SK-N-SH (cell line): Measurements from ENCODE around the gene TRIP13. TPM values are rescaled to one million over a fixed set of nuclear protein-coding genes. Genes with fewer than 3 reads are reported as not detected.

Experiments used
- CTCF ChIA-PET: fragments of 300-600, 350-600 bp; formaldehyde crosslinking; extraction: SDS; loops from one replicate; lab custom pipeline; 2021; lab: Yijun Ruan, JAX
- POLR2A ChIA-PET: fragments of 350-600 bp; sonication (Branson Sonifier 250); formaldehyde crosslinking; extraction: SDS; loops from one replicate; lab custom pipeline; 2020; ENCODE audit warnings: antibody characterized with exemption, inconsistent platforms; lab: Yijun Ruan, JAX
- DNase-seq: peaks from one replicate; pipeline ENCODE4 v3.0.0; 2012
- H2AFZ ChIP-seq: fragments of 200-600 bp; sonication (generic); 2 replicates; pipeline ENCODE4 v1.8.1; 2016; ENCODE audit warnings: antibody characterized with exemption, mild to moderate bottlenecking, low read depth
- H3F3A ChIP-seq: fragments of 200-600 bp; sonication (generic); replicated peaks from 2 replicates; pipeline ENCODE3; 2016; ENCODE audit warnings: antibody characterized with exemption, mild to moderate bottlenecking; ENCODE audit not compliant: insufficient read depth
- H3K27ac ChIP-seq, 2 experiments: fragments of 200-500 bp in 1 of 2; fragments of 200-600 bp in 1 of 2; sonication (Bioruptor generic) in 1 of 2; sonication (generic), shearing (Covaris generic) in 1 of 2; 2 replicates each; pipeline versions ENCODE4 v1.5.1 to v1.6.1; 2014 to 2016; ENCODE audit warnings: low read depth in 2 of 2, inconsistent platforms in 1 of 2, low read length in 1 of 2, mild to moderate bottlenecking in 1 of 2, mixed read lengths in 1 of 2
- H3K27me3 ChIP-seq: fragments of 200-600 bp; sonication (generic), shearing (Covaris generic); 2 replicates; pipeline ENCODE4 v1.6.1; 2016; ENCODE audit warnings: mixed run types; ENCODE audit not compliant: insufficient read depth
- H3K36me3 ChIP-seq, 2 experiments: fragments of 200-500 bp in 1 of 2; fragments of 200-600 bp in 1 of 2; sonication (Bioruptor generic) in 1 of 2; sonication (generic) in 1 of 2; replicated peaks in 1 of 2; 2 replicates each; pipeline versions ENCODE3 to v1.5.1; 2014 to 2016; ENCODE audit warnings: low read length in 1 of 2, mild to moderate bottlenecking in 1 of 2; ENCODE audit not compliant: insufficient read depth in 2 of 2, control insufficient read depth in 1 of 2
- H3K4me1 ChIP-seq, 2 experiments: fragments of 200-500 bp in 1 of 2; fragments of 200-600 bp in 1 of 2; sonication (Bioruptor generic) in 1 of 2; sonication (generic), shearing (Covaris generic) in 1 of 2; 2 replicates each; pipeline versions ENCODE4 v1.5.1 to v1.6.1; 2014 to 2016; ENCODE audit warnings: low read depth in 1 of 2, low read length in 1 of 2, mixed run types in 1 of 2; ENCODE audit not compliant: insufficient read depth in 2 of 2, control insufficient read depth in 1 of 2
- H3K4me2 ChIP-seq: fragments of 200-600 bp; sonication (generic), shearing (Covaris generic); 2 replicates; pipeline ENCODE4 v1.6.1; 2017; ENCODE audit warnings: mixed run types
- H3K4me3 ChIP-seq, 2 experiments: fragments of 200-500 bp in 1 of 2; fragments of 200-600 bp in 1 of 2; sonication (Bioruptor generic) in 1 of 2; sonication (generic), shearing (Covaris generic) in 1 of 2; 2 replicates each; pipeline versions ENCODE4 v1.5.1 to v1.8.1; 2014 to 2016; ENCODE audit warnings: low read depth in 2 of 2, inconsistent platforms in 1 of 2, low read length in 1 of 2, mild to moderate bottlenecking in 1 of 2, mixed read lengths in 1 of 2, moderate library complexity in 1 of 2
- H3K79me2 ChIP-seq: fragments of 200-600 bp; sonication (generic); 2 replicates; pipeline ENCODE4 v1.8.1; 2017; ENCODE audit warnings: mild to moderate bottlenecking; ENCODE audit not compliant: insufficient read depth
- H3K9ac ChIP-seq: fragments of 200-600 bp; sonication (generic); 2 replicates; pipeline ENCODE4 v1.6.1; 2017; ENCODE audit warnings: mixed run types
- H3K9me2 ChIP-seq: fragments of 200-600 bp; sonication (generic); 2 replicates; pipeline ENCODE4 v1.6.1; 2017; ENCODE audit warnings: mixed run types
- H3K9me3 ChIP-seq: fragments of 200-600 bp; sonication (generic); 2 replicates; pipeline ENCODE4 v1.6.1; 2017; ENCODE audit warnings: mixed run types, mild to moderate bottlenecking, moderate library complexity
- H4K20me1 ChIP-seq: fragments of 200-600 bp; sonication (generic); 2 replicates; pipeline ENCODE4 v1.6.1; 2017; ENCODE audit warnings: mild to moderate bottlenecking, mixed run types; ENCODE audit not compliant: insufficient read depth
- FOSL2 ChIP-seq: IDR thresholded peaks from 2 replicates; pipeline ENCODE4 v1.4.0; 2012; ENCODE audit warnings: low read depth, mild to moderate bottlenecking, moderate library complexity, borderline replicate concordance
- FOXM1 ChIP-seq: IDR thresholded peaks from 2 replicates; pipeline ENCODE4 v1.4.0; 2012; ENCODE audit warnings: low read depth, mild to moderate bottlenecking
- GABPA ChIP-seq: IDR thresholded peaks from 2 replicates; pipeline ENCODE4 v1.4.0; 2012; ENCODE audit warnings: low read depth, mild to moderate bottlenecking
- GATA2 ChIP-seq: sonication (generic); formaldehyde crosslinking; IDR thresholded peaks from 2 replicates; pipeline ENCODE4 v1.5.0; 2020; ENCODE audit warnings: mild to moderate bottlenecking, missing genetic modification reagents
- MEF2A ChIP-seq: IDR thresholded peaks from 2 replicates; pipeline ENCODE4 v1.4.0; 2012; ENCODE audit warnings: low read depth, borderline replicate concordance
- MXI1 ChIP-seq: IDR thresholded peaks from 2 replicates; pipeline ENCODE4 v1.6.1; 2012; ENCODE audit warnings: mild to moderate bottlenecking, low read depth, low read length, improper control_type of control experiment
- POLR2AphosphoS5 ChIP-seq: IDR thresholded peaks from 2 replicates; pipeline ENCODE4 v1.6.1; 2012; ENCODE audit warnings: low read depth, low read length
- RFX5 ChIP-seq: IDR thresholded peaks from 2 replicates; pipeline ENCODE4 v1.6.1; 2012; ENCODE audit warnings: mild to moderate bottlenecking, improper control_type of control experiment, low read length
- SIN3A ChIP-seq: IDR thresholded peaks from 2 replicates; pipeline ENCODE4 v1.6.1; 2012; ENCODE audit warnings: low read depth, mild to moderate bottlenecking, low read length, moderate library complexity, borderline replicate concordance
- YY1 ChIP-seq: IDR thresholded peaks from 2 replicates; pipeline ENCODE4 v1.4.0; 2012; ENCODE audit warnings: low read depth, mild to moderate bottlenecking
- WGBS: methylation state at CpG from one replicate; pipeline ENCODE4 v1.1.6; 2017; ENCODE audit warnings: low lambda C conversion rate; 5-methylcytosine and 5-hydroxymethylcytosine counted together
- polyA plus RNA-seq, 3 experiments: library from polyadenylated mRNA; depleted of rRNA; stranded (reverse); fragments of >200 nt; gene quantifications; 2 replicates each; pipeline ENCODE4 v1.2.3, GENCODE V29; 2012
- TF ChIP-seq, protein P1 (sequence below): IDR thresholded peaks from 2 replicates; pipeline ENCODE4 v1.4.0; 2012; ENCODE audit warnings: low read depth, borderline replicate concordance
- TF ChIP-seq, protein P2 (sequence below): IDR thresholded peaks from 2 replicates; pipeline ENCODE4 v1.6.1; 2012; ENCODE audit warnings: mild to moderate bottlenecking, low read depth, low read length, moderate library complexity
- TF ChIP-seq, protein P3 (sequence below): IDR thresholded peaks from 2 replicates; pipeline ENCODE4 v1.4.0; 2012; ENCODE audit warnings: low read depth, borderline replicate concordance
- TF ChIP-seq, protein P4 (sequence below): fragments of 150-350 bp; IDR thresholded peaks from 2 replicates; pipeline ENCODE4 v1.6.1; 2016; ENCODE audit warnings: mild to moderate bottlenecking, low read depth, low read length
- TF ChIP-seq, protein P5 (sequence below): IDR thresholded peaks from 2 replicates; pipeline ENCODE4; 2012

TRIP13 gene
- polyA plus RNA-seq, 1 of the 3 experiments (the other 2 are of a cell fraction) = 24.1 TPM

DNA sequence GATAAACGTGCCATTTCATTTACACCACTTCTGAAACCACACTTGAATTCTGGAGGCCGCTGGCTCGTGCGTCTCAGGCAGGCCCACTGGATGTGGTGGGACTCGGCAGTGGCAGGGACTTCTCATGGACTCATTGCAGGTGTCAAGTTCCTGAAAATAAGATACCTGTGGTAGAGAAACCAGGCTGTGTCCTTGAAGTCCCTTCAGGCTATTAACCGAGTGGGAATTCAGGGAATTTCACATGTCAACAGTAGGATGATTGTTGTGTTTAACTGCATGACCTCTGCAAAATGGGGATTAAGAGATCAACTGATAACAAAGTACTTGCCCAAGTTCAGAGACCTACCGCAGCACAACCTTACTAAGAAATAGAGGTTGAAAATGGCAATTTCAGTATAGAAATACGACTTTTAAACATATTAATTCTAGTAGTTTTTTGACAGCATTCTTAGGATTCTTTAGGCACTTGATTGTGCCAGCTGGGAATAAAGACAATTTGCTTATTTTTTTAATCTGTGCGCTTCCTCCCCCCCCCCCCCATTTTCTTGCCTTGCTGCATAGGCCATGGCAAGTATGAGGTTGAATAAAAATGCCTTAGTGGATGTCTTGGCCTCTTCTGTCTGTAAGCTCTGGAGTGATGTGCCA is 26.8 kb downstream of the TRIP13 start:
- TF ChIP-seq, protein P1, sequence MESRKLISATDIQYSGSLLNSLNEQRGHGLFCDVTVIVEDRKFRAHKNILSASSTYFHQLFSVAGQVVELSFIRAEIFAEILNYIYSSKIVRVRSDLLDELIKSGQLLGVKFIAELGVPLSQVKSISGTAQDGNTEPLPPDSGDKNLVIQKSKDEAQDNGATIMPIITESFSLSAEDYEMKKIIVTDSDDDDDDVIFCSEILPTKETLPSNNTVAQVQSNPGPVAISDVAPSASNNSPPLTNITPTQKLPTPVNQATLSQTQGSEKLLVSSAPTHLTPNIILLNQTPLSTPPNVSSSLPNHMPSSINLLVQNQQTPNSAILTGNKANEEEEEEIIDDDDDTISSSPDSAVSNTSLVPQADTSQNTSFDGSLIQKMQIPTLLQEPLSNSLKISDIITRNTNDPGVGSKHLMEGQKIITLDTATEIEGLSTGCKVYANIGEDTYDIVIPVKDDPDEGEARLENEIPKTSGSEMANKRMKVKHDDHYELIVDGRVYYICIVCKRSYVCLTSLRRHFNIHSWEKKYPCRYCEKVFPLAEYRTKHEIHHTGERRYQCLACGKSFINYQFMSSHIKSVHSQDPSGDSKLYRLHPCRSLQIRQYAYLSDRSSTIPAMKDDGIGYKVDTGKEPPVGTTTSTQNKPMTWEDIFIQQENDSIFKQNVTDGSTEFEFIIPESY = no peak
- TF ChIP-seq FOSL2 (no peak), MXI1 (no peak), POLR2AphosphoS5 (no peak), RFX5 (no peak), YY1 (no peak), GABPA (no peak), MEF2A (no peak), GATA2 (CRISPR knock-in tag) (no peak), SIN3A (no peak), FOXM1 (no peak)
- TF ChIP-seq, protein P2, sequence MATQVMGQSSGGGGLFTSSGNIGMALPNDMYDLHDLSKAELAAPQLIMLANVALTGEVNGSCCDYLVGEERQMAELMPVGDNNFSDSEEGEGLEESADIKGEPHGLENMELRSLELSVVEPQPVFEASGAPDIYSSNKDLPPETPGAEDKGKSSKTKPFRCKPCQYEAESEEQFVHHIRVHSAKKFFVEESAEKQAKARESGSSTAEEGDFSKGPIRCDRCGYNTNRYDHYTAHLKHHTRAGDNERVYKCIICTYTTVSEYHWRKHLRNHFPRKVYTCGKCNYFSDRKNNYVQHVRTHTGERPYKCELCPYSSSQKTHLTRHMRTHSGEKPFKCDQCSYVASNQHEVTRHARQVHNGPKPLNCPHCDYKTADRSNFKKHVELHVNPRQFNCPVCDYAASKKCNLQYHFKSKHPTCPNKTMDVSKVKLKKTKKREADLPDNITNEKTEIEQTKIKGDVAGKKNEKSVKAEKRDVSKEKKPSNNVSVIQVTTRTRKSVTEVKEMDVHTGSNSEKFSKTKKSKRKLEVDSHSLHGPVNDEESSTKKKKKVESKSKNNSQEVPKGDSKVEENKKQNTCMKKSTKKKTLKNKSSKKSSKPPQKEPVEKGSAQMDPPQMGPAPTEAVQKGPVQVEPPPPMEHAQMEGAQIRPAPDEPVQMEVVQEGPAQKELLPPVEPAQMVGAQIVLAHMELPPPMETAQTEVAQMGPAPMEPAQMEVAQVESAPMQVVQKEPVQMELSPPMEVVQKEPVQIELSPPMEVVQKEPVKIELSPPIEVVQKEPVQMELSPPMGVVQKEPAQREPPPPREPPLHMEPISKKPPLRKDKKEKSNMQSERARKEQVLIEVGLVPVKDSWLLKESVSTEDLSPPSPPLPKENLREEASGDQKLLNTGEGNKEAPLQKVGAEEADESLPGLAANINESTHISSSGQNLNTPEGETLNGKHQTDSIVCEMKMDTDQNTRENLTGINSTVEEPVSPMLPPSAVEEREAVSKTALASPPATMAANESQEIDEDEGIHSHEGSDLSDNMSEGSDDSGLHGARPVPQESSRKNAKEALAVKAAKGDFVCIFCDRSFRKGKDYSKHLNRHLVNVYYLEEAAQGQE = no peak
- TF ChIP-seq, protein P3, sequence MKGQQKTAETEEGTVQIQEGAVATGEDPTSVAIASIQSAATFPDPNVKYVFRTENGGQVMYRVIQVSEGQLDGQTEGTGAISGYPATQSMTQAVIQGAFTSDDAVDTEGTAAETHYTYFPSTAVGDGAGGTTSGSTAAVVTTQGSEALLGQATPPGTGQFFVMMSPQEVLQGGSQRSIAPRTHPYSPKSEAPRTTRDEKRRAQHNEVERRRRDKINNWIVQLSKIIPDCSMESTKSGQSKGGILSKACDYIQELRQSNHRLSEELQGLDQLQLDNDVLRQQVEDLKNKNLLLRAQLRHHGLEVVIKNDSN = no peak
- TF ChIP-seq, protein P4, sequence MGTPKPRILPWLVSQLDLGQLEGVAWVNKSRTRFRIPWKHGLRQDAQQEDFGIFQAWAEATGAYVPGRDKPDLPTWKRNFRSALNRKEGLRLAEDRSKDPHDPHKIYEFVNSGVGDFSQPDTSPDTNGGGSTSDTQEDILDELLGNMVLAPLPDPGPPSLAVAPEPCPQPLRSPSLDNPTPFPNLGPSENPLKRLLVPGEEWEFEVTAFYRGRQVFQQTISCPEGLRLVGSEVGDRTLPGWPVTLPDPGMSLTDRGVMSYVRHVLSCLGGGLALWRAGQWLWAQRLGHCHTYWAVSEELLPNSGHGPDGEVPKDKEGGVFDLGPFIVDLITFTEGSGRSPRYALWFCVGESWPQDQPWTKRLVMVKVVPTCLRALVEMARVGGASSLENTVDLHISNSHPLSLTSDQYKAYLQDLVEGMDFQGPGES = no peak
- TF ChIP-seq, protein P5, sequence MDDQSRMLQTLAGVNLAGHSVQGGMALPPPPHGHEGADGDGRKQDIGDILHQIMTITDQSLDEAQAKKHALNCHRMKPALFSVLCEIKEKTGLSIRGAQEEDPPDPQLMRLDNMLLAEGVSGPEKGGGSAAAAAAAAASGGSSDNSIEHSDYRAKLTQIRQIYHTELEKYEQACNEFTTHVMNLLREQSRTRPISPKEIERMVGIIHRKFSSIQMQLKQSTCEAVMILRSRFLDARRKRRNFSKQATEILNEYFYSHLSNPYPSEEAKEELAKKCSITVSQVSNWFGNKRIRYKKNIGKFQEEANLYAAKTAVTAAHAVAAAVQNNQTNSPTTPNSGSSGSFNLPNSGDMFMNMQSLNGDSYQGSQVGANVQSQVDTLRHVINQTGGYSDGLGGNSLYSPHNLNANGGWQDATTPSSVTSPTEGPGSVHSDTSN = no peak
- TF ChIP-seq, all 33 proteins: peak for 0
- H3K27ac ChIP-seq = no peak overlapping the region
- H3K36me3 ChIP-seq = peaks cover 15 to 43% of the 10 kb centered on the region in 2 experiments
- ChIA-PET POLR2A (interaction anchor here (0.6 kb wide), 2 partner anchors 362 to 596 kb away, joined by 4 to 5 read pairs; no protein-coding TSS in a partner anchor), CTCF (interaction anchor here (0.7 to 9.2 kb wide), 8 partner anchors 16 to 254 kb away, joined by 3 to 119 read pairs (median 4); partner anchors contain the start of gene NKD2)
- H3K27me3 ChIP-seq = no peaks in the 10 kb centered on the region
- no peak overlapping the region for H2AFZ ChIP-seq
- peaks cover 4% of the 10 kb centered on the region; the same call in 1 of the 2 replicates for H3K79me2 ChIP-seq
- no peaks in the 10 kb centered on the region for H3K9me3 ChIP-seq
- no peak overlapping the region for H3K4me3 ChIP-seq
- H3F3A ChIP-seq = no peaks in the 10 kb centered on the region
- H3K4me1 ChIP-seq = no peaks in the 10 kb centered on the region
- DNase-seq = no peak
- H3K4me2 ChIP-seq = no peak overlapping the region
- H3K9ac ChIP-seq = no peak overlapping the region
- WGBS = 87% methylated on average over 9 of the region's 9 CpGs
- H4K20me1 ChIP-seq = no peaks in the 10 kb centered on the region
- H3K9me2 ChIP-seq = no peaks in the 10 kb centered on the region
